Measurements from ENCODE around the gene C17orf67. TPM values are rescaled to one million over a fixed set of nuclear protein-coding genes. Genes with fewer than 3 reads are reported as not detected.

C17orf67 gene
- total and polyA plus RNA-seq, 2 of the 8 experiments (the other 6 are each of a cell fraction or from before 2014, with no cell fraction given) = 0.67 to 2.2 TPM

DNA sequence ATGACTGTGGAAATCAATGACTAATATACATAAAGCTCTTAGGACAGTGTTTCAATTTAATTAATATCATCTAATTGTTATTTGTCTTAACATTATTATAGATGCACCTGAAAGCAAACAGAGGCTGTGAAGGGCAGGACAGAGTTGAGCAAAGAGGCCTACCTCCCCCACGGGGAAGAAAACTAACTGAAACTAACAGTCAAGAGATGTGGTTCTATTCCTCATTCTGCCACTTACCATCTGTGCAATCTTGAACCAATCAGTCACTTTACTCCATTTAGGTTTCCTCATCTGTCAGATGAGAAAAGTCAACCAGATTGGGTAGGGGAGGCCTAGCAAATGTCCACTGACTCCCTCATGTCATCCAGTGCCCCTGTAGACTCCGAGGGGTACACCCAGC lies 59.1 kb downstream of the C17orf67 start:
- TF ChIP-seq, protein P1, sequence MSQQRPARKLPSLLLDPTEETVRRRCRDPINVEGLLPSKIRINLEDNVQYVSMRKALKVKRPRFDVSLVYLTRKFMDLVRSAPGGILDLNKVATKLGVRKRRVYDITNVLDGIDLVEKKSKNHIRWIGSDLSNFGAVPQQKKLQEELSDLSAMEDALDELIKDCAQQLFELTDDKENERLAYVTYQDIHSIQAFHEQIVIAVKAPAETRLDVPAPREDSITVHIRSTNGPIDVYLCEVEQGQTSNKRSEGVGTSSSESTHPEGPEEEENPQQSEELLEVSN (IDR thresholded peaks at IDR 0.05) = no peak
- TF ChIP-seq POLR2A (IDR thresholded peaks at IDR 0.05; ENCODE audit: control extremely low read depth in 1 of 2, low read depth in 2 of 2, low read length in 2 of 2) (no peak), CEBPB (IDR thresholded peaks at IDR 0.05; ENCODE audit: low read depth, low read length) (no peak), RAD21 (IDR thresholded peaks at IDR 0.05 in 1 of 2, conservative IDR thresholded peaks at IDR 0.05 in 1 of 2; ENCODE audit: low read depth in 2 of 2, low read length in 2 of 2) (no peak), KDM1A (IDR thresholded peaks at IDR 0.05; ENCODE audit: borderline replicate concordance, low read length) (no peak), BACH1 (IDR thresholded peaks at IDR 0.05; ENCODE audit: low read length) (no peak), SP4 (IDR thresholded peaks at IDR 0.05; ENCODE audit: low read length) (no peak)
- no peak overlapping the region for H4K5ac ChIP-seq (ENCODE audit: insufficient read length, low read depth, low read length)
- peaks cover 5% of the 10 kb centered on the region; the same call in 1 of the 2 replicates for H3K23me2 ChIP-seq (ENCODE audit: low read depth, low read length)
- H2BK20ac ChIP-seq (ENCODE audit: low read length) = no peak overlapping the region
- H3K4me1 ChIP-seq (replicated peaks in 1 of 4; ENCODE audit: control insufficient read depth in 3 of 4, insufficient read depth in 4 of 4, low read length in 3 of 4) = no peaks in the 10 kb centered on the region
- no peak overlapping the region for H2AK5ac ChIP-seq (ENCODE audit: low read depth, low read length)
- H3K27ac ChIP-seq (ENCODE audit: low read depth, low read length) = no peak overlapping the region
- no peak overlapping the region for H2BK15ac ChIP-seq (ENCODE audit: low read length)
- H3K36me3 ChIP-seq (ENCODE audit: control insufficient read depth in 2 of 4, insufficient read depth in 4 of 4, low read length in 3 of 4) = no peaks in the 10 kb centered on the region
- no peaks in the 10 kb centered on the region for H3K9me3 ChIP-seq (ENCODE audit: insufficient read depth in 2 of 2, low read depth in 1 of 2, low read length in 1 of 2)
- peaks cover 0 to 8% (median 3%) of the 10 kb centered on the region in 4 experiments; a peak in 5 of 7 replicates for H3K27me3 ChIP-seq (replicated peaks in 1 of 4; ENCODE audit: control insufficient read depth in 3 of 4, extremely low read depth in 1 of 4, insufficient read depth in 3 of 4, low read length in 3 of 4)
- H3K23ac ChIP-seq (ENCODE audit: insufficient read length) = no peak overlapping the region
- no peak overlapping the region for H4K8ac ChIP-seq (ENCODE audit: extremely low read depth, insufficient read depth, low read length)
- FAIRE-seq (no peak), DNase-seq (ENCODE audit: low read depth in 1 of 2, low spot score in 2 of 2) (no peak)
- ChIA-PET CTCF (ENCODE audit: partially characterized antibody) (interaction anchor here (1.0 kb wide), 1 partner anchor 213 kb away, joined by 3 read pairs; no protein-coding TSS in a partner anchor), POLR2A (ENCODE audit: partially characterized antibody) (no interaction called here)
- H3K56ac ChIP-seq (replicated peaks; ENCODE audit: insufficient read length, low read depth, low read length) = no peak overlapping the region
- no peak overlapping the region for H3K9ac ChIP-seq (replicated peaks in 1 of 4; ENCODE audit: extremely low read depth in 1 of 4, low read depth in 3 of 4, low read length in 3 of 4)
- no peak overlapping the region for H3K4me3 ChIP-seq (ENCODE audit: extremely low read depth in 1 of 4, insufficient read depth in 2 of 4, low read depth in 3 of 4, low read length in 4 of 4)
- no peak overlapping the region for H2AFZ ChIP-seq (ENCODE audit: low read length)
- no peaks in the 10 kb centered on the region for H3K79me1 ChIP-seq (ENCODE audit: low read depth, low read length)
- no peak overlapping the region for H2BK120ac ChIP-seq (replicated peaks; ENCODE audit: low read depth, low read length)
- 90% methylated on average over 2 of the region's 2 CpGs; no CpG with 5 or more reads in 1 of the 2 experiments for WGBS, 2 experiments (ENCODE audit: extremely low coverage in 1 of 2, insufficient coverage in 1 of 2, insufficient read length in 1 of 2, insufficient replicate concordance in 2 of 2, low coverage in 1 of 2, low lambda C conversion rate in 2 of 2, missing lambda C conversion rate in 1 of 2)
- H4K20me1 ChIP-seq (replicated peaks in 1 of 2; ENCODE audit: control insufficient read depth in 1 of 2, insufficient read depth in 2 of 2, low read length in 2 of 2) = no peaks in the 10 kb centered on the region
- H3K14ac ChIP-seq (ENCODE audit: insufficient read length) = no peak overlapping the region
- no peak overlapping the region for H3K4ac ChIP-seq (replicated peaks; ENCODE audit: insufficient read length, low read depth, low read length)
- no peak overlapping the region for H2BK12ac ChIP-seq (ENCODE audit: low read depth, low read length)
- no peaks in the 10 kb centered on the region for H3K79me2 ChIP-seq (ENCODE audit: control insufficient read depth in 1 of 2, insufficient read depth in 2 of 2, low read length in 2 of 2)
- H3K18ac ChIP-seq (ENCODE audit: extremely low read depth, low read length) = no peak overlapping the region
- H3K4me2 ChIP-seq (ENCODE audit: insufficient read depth in 1 of 2, low read depth in 2 of 2, low read length in 2 of 2) = no peak overlapping the region
- H2BK5ac ChIP-seq (ENCODE audit: low read depth, low read length) = no peak overlapping the region
- H4K91ac ChIP-seq (replicated peaks; ENCODE audit: insufficient read length, low read length) = no peak overlapping the region

All from H1 (cell line).